Colon (tissue), 2 donors: ENCODE measurements around the gene NANOG.
"Not testable (repeated sequence)": the region's sequence is repeated elsewhere in the genome, so short reads cannot be mapped to it uniquely, and the experiment has no call there.

Source experiments
- FAIRE-seq: peaks from 2 replicates; lab custom pipeline; 2012; peaks lifted over from hg19 to GRCh38; lab: Jason Lieb, UNC
- donor health status: control.
- donor health status: control.

Gene NANOG

DNA sequence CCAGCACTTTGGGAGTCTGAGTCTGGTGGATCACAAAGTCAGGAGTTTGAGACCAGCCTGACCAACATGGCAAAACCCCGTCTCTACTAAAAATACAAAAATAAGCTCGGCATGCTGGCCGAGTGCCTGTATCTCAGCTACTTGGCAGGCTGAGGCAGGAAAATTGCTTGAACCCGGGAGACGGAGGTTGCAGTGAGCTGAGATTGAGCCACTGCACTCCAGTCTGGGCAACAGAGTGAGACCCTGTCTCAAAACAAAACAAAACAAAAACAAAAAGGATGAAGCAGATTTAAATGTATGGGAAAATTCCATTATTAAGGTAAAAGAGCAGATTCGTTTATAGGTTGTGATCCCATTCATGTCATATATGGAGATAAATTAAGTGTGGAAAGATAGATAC is 17.1 kb downstream of the NANOG start:
- not testable (repeated sequence) for FAIRE-seq

DNA sequence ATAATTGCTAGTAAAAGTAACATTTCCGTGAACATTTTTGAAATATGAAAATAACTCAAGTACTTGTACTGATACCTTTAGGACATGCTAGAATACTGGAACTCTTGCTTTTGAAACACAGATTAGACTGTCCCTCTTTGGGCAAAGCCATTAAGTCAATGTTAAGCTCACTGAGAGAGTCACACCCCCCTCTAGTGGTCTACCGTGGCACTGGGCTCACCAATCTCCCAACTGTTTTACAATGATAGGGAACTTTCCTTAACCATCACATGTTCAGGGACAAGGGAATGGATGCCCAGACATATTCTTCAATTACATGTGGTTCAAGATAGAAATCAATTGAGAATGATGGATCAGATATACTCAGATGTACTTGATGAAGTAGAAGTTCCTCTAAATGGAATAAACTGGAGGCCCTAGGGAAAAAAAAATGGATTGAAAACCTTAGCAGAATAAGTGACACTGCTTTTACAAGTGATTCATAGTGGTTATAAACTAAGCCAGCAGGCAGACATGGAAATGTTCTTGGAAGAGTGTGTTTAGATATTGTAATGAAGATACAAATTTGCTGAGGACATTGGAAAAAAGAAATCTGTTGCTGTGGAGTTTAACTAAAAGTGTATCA is 17.8 kb downstream of the NANOG start:
- FAIRE-seq: no peak

- FAIRE-seq: not testable (repeated sequence)
Observed at GRCh38 chr12:7825754-7826153, 36.6 kb downstream of the NANOG start.

- not testable (repeated sequence) for FAIRE-seq
Observed at GRCh38 chr12:7829737-7830136, 40.5 kb downstream of the NANOG start.

DNA sequence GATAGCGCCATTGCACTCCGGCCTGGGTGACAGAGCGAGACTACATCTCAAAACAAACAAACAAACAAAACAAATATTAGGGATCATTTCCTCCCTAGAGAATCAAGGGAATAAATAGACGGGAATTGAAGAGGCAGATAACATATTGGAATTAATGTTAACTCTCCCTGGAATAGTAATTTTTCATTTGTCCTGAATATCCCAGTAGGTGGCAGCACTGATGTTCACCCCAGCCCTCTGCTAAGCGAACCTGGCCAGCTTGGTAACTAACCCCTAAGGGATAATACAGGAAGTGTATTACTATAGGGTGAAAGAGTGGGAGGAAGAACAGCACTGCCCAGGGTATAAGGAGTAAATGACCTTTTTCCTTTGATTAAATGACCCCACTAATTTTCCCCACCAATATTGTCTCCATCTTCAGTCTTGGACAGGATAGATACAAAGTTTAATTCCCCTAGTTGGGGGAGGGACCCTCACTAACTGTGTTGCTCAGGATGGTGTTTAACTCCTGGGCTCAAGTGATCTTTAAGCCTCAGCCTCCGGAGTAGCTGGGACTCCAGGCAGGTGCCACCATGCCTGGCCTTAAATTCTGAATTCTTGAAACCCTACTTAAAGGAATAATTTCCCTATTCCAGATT is 43.0 kb downstream of the NANOG start:
- FAIRE-seq: no peak

GRCh38 chr12:7833201-7833600 is 44.0 kb downstream of the NANOG start:
- FAIRE-seq: not testable (repeated sequence)

DNA sequence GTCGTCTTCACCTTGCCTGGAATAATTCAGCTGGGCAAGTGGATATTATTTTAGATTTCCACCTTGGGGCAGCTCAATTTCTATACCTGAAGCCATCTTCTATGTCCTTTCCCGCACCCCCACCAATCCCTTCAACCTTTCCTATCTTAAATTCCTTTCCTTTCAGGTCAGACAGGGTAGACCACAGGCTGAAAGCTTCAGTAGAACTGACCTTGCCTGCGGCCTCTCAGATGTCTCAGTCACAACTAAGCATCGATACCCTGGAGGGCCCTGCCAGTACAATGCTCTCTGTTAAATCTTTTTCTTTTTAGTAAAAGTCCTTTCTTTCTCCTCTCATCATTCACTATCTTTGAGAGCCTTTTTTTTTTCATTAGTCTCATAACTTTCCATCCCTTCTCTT is 44.6 kb downstream of the NANOG start:
- FAIRE-seq: no peak

DNA sequence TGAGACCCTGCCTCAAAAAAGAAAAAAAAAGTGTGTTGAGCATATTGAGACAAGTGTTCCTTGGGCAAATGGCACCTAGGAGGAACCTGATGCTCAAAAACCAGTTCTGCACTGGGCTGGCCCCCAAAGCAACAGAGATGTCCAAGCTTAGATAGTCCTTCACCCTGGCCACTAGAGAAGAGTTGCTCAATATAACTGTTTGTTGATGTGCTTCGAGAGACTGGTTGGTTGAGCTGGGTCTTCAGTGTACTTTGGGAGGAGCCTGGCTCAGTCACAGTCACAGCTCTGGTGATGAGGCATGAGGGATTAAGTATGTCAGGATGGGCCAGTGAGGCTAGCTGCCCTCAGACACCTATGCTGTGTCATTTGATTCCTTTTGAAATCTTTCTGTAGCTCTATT is 45.5 kb downstream of the NANOG start:
- no peak for FAIRE-seq

DNA sequence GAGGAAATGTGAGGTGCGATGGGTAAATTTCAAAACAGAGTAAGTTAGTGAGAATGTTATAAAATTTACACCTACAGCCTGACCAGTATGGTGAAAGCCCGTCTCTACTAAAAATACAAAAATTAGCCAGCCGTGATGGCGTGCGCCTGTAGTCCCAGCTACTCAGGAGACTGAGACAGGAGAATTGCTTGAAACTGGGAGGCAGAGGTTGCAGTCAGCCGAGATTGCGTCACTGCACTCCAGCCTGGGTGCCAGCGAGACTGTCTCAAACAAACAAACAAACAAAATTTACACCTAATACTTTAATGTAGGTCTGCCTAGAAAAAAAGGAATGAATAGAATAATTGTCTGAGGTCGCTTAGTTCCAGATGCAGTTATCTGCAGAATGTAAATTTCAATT is 45.9 kb downstream of the NANOG start:
- FAIRE-seq: no peak

DNA sequence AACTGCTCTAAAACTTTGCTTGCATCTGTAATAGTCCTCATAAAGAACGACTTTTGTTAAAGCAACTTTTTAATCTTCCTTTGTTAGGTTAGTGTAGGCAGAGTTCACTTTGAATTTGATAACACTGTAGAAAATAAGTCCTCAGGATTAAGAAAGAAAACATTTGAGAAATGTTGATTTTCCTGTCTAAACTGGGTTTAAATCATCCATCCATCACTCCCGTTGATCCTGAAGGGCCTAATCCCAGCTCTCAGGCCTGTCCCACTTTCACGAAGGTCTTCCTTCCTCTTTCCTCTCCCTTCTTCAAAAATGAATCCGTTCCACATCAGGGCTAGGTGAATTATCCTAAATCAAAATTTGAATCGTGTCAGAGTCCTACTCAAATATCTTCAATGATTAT is 46.6 kb downstream of the NANOG start:
- FAIRE-seq: no peak

GRCh38 chr12:7837366-7837765 is 48.2 kb downstream of the NANOG start:
- no peak for FAIRE-seq

- FAIRE-seq: not testable (repeated sequence)
Observed at GRCh38 chr12:7839226-7839625, 50.0 kb downstream of the NANOG start.

GRCh38 chr12:7839848-7840247 is 50.6 kb downstream of the NANOG start:
- not testable (repeated sequence) for FAIRE-seq

DNA sequence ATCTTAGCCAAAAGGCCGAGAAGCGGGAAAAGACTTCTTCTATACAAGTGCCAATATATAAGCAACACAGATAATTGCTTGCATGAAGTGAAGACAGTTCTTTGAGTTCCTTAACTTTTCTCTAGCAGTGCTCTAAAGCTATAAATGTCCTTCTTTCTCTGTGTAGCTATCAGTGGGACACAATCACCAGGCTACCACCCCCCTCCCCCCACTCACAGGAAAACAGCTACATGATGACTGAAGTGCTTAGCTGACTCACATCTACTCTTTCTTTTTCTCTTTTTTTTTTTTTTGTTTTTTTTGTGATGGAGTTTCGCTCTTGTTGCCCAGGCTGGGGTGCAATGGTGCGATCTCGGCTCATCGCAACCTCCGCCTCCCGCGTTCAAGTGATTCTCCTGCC is 53.2 kb downstream of the NANOG start:
- not testable (repeated sequence) for FAIRE-seq

GRCh38 chr12:7843149-7843548 is 53.9 kb downstream of the NANOG start:
- FAIRE-seq: not testable (repeated sequence)

DNA sequence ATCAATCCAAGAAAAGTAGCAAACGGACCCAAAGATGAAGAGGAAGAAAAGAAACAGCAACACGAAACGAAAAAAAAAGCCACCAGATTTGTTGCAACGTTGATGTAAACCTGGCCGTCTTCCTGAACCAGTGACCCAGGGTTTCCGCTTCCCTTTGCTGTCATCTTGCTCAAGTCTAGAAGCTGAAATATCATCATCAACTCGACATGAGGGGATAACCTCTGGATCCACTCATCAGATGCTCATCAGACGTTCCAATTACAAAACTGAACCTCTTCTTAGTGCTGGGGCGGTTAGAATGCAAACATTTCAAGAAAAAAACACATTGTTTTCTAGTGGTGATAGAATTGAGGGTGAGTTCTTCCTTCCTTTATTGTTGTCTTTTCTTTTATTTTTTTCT is 54.4 kb downstream of the NANOG start:
- FAIRE-seq: not testable (repeated sequence)

DNA sequence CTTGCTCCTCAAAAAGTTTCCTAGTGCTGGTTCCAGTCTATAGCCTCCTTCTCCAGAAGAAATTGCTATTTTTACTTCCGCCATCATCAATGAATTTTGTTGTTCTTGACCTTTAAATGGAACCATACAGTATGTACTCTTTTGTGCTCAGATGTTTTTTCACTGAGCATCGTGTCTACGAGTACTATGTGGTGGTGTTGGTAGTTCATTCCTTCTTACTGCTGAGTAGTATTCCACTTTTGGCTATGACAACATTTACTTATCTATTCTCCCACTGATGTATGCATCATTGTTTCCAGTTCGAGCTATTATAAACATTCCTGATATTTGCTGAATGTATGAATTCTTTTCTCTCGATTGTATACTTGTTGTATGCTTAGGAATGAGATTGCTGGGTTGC is 54.9 kb downstream of the NANOG start:
- no peak for FAIRE-seq

GRCh38 chr12:7847226-7848097 is 58.3 kb downstream of the NANOG start:
- not testable (repeated sequence) for FAIRE-seq

DNA sequence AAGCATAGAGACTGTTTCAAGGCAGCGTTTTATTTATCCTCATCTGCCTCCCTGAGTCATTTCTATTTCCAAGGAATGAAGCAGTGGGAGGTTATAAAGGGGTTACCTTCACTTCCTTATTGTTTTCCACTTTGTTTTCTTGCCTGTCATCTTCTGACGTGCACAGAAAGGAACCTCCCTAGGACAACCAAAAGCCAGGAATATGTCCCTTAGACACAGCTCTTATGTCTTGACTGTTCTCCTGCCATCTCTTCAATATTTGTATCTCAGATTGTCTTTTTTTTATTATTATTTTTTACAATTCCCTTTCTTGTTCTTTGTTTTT is 58.9 kb downstream of the NANOG start:
- FAIRE-seq: not testable (repeated sequence)
